ENCODE data around the gene GABPB2.
A peak's percentile ranks its signal among the peaks of the same experiment; 100 is the strongest.

GABPB2 gene

GRCh38 chr1:151054971-151055547 is 15.5 kb upstream of the GABPB2 start:
- no peak overlapping the region for H2BK120ac ChIP-seq (ENCODE audit: low read depth, low read length)
- no peak overlapping the region for H3K9ac ChIP-seq (ENCODE audit: low read length)
- no peak overlapping the region for H4K8ac ChIP-seq (ENCODE audit: low read depth, low read length)
- no peak overlapping the region for H3K56ac ChIP-seq (ENCODE audit: low read length)
- no peak overlapping the region for H3K4me3 ChIP-seq (ENCODE audit: low read length)
- H3K79me1 ChIP-seq (ENCODE audit: low read length), result peaks cover 20% of the 10 kb centered on the region
- H2BK15ac ChIP-seq (replicated peaks; ENCODE audit: low read depth), result no peak overlapping the region
- H3K27ac ChIP-seq (ENCODE audit: low read depth, low read length), result no peak overlapping the region
- WGBS (ENCODE audit: extremely low coverage, insufficient coverage, low lambda C conversion rate), result no CpG with 5 or more reads among the region's 4 CpGs
- peaks cover 21% of the 10 kb centered on the region for H3K36me3 ChIP-seq (ENCODE audit: control insufficient read depth, insufficient read depth, low read length)
- no peak overlapping the region for H4K5ac ChIP-seq (ENCODE audit: low read length)
- no peak overlapping the region for H3K4me2 ChIP-seq (ENCODE audit: low read length)
- H2AK5ac ChIP-seq (ENCODE audit: low read length), result no peak overlapping the region
- peaks cover 7% of the 10 kb centered on the region for H3K4me1 ChIP-seq (ENCODE audit: control insufficient read depth, low read depth, low read length)
- no peak overlapping the region for H3K23ac ChIP-seq (ENCODE audit: low read length)
- H3K27me3 ChIP-seq (ENCODE audit: insufficient read depth, low read length, poor library complexity), result no peaks in the 10 kb centered on the region
- no peak overlapping the region for H3K18ac ChIP-seq (ENCODE audit: low read length)
- DNase-seq, result no peak
- no peak overlapping the region for H3K4ac ChIP-seq (ENCODE audit: low read depth, low read length)
- peaks cover 38% of the 10 kb centered on the region for H3K79me2 ChIP-seq (ENCODE audit: control insufficient read depth, insufficient read depth, low read length)
- H2BK5ac ChIP-seq (ENCODE audit: low read length), result no peak overlapping the region

- Histone ChIP-seq H3K79me2 (ENCODE audit: control insufficient read depth, insufficient read depth, low read length) (peaks cover 38% of the 10 kb centered on the region), H3K36me3 (ENCODE audit: control insufficient read depth, insufficient read depth, low read length) (peaks cover 21% of the 10 kb centered on the region), H3K79me1 (ENCODE audit: low read length) (peaks cover 20% of the 10 kb centered on the region), H2BK120ac (ENCODE audit: low read depth, low read length) (no peak overlapping the region), H3K4me2 (ENCODE audit: low read length) (no peak overlapping the region), H3K9ac (ENCODE audit: low read length) (no peak overlapping the region), H2BK5ac (ENCODE audit: low read length) (no peak overlapping the region), H3K27me3 (ENCODE audit: insufficient read depth, low read length, poor library complexity) (no peaks in the 10 kb centered on the region), H2BK15ac (replicated peaks; ENCODE audit: low read depth) (no peak overlapping the region), H3K23ac (ENCODE audit: low read length) (no peak overlapping the region), H3K56ac (ENCODE audit: low read length) (no peak overlapping the region), H3K4me3 (ENCODE audit: low read length) (no peak overlapping the region), H3K27ac (ENCODE audit: low read depth, low read length) (no peak overlapping the region), H4K8ac (ENCODE audit: low read depth, low read length) (no peak overlapping the region), H3K18ac (ENCODE audit: low read length) (no peak overlapping the region), H3K4me1 (ENCODE audit: control insufficient read depth, low read depth, low read length) (peaks cover 7% of the 10 kb centered on the region), H2AK5ac (ENCODE audit: low read length) (no peak overlapping the region), H4K5ac (ENCODE audit: low read length) (no peak overlapping the region), H3K4ac (ENCODE audit: low read depth, low read length) (no peak overlapping the region)
- no CpG with 5 or more reads among the region's 2 CpGs for WGBS (ENCODE audit: extremely low coverage, insufficient coverage, low lambda C conversion rate)
- no peak for DNase-seq
These were observed 15.0 kb upstream of the GABPB2 start for GRCh38 chr1:151055581-151055980.

GRCh38 chr1:151056149-151056548 is 14.4 kb upstream of the GABPB2 start:
- Histone ChIP-seq H3K27ac (ENCODE audit: low read depth, low read length) (no peak overlapping the region), H3K23ac (ENCODE audit: low read length) (no peak overlapping the region), H2BK120ac (ENCODE audit: low read depth, low read length) (no peak overlapping the region), H3K4ac (ENCODE audit: low read depth, low read length) (no peak overlapping the region), H3K36me3 (ENCODE audit: control insufficient read depth, insufficient read depth, low read length) (peaks cover 21% of the 10 kb centered on the region), H3K79me1 (ENCODE audit: low read length) (peaks cover 20% of the 10 kb centered on the region), H3K79me2 (ENCODE audit: control insufficient read depth, insufficient read depth, low read length) (peaks cover 42% of the 10 kb centered on the region), H3K9ac (ENCODE audit: low read length) (peak overlapping the region; percentile 53), H2BK15ac (replicated peaks; ENCODE audit: low read depth) (no peak overlapping the region), H2AK5ac (ENCODE audit: low read length) (no peak overlapping the region), H3K27me3 (ENCODE audit: insufficient read depth, low read length, poor library complexity) (no peaks in the 10 kb centered on the region), H4K5ac (ENCODE audit: low read length) (no peak overlapping the region), H2BK5ac (ENCODE audit: low read length) (no peak overlapping the region), H3K56ac (ENCODE audit: low read length) (peak overlapping the region; percentile 59), H3K4me1 (ENCODE audit: control insufficient read depth, low read depth, low read length) (peaks cover 7% of the 10 kb centered on the region), H3K4me3 (ENCODE audit: low read length) (no peak overlapping the region), H4K8ac (ENCODE audit: low read depth, low read length) (no peak overlapping the region), H3K4me2 (ENCODE audit: low read length) (peak overlapping the region; percentile 4), H3K18ac (ENCODE audit: low read length) (no peak overlapping the region)
- no CpG with 5 or more reads among the region's 2 CpGs for WGBS (ENCODE audit: extremely low coverage, insufficient coverage, low lambda C conversion rate)
- DNase-seq, result no peak

GRCh38 chr1:151058692-151059091 is 11.9 kb upstream of the GABPB2 start:
- peak overlapping the region; percentile 45 for H3K4ac ChIP-seq (ENCODE audit: low read depth, low read length)
- H3K56ac ChIP-seq (ENCODE audit: low read length), result peak overlapping the region; percentile 96
- H3K4me3 ChIP-seq (ENCODE audit: low read length), result peak overlapping the region; percentile 91
- H3K79me2 ChIP-seq (ENCODE audit: control insufficient read depth, insufficient read depth, low read length), result peaks cover 62% of the 10 kb centered on the region
- H3K23ac ChIP-seq (ENCODE audit: low read length), result no peak overlapping the region
- peak overlapping the region; percentile 66 for H2BK5ac ChIP-seq (ENCODE audit: low read length)
- peaks cover 7% of the 10 kb centered on the region for H3K4me1 ChIP-seq (ENCODE audit: control insufficient read depth, low read depth, low read length)
- no peak overlapping the region for H4K8ac ChIP-seq (ENCODE audit: low read depth, low read length)
- H2BK120ac ChIP-seq (ENCODE audit: low read depth, low read length), result peak overlapping the region; percentile 5
- peak overlapping the region; percentile 81 for H2AK5ac ChIP-seq (ENCODE audit: low read length)
- peaks cover 12% of the 10 kb centered on the region for H3K36me3 ChIP-seq (ENCODE audit: control insufficient read depth, insufficient read depth, low read length)
- DNase-seq, result peak; percentile 76
- H4K5ac ChIP-seq (ENCODE audit: low read length), result no peak overlapping the region
- no peak overlapping the region for H2BK15ac ChIP-seq (replicated peaks; ENCODE audit: low read depth)
- H3K79me1 ChIP-seq (ENCODE audit: low read length), result peaks cover 20% of the 10 kb centered on the region
- peak overlapping the region; percentile 72 for H3K18ac ChIP-seq (ENCODE audit: low read length)
- H3K9ac ChIP-seq (ENCODE audit: low read length), result peak overlapping the region; percentile 89
- WGBS (ENCODE audit: extremely low coverage, insufficient coverage, low lambda C conversion rate), result no CpG with 5 or more reads among the region's 10 CpGs
- H3K27ac ChIP-seq (ENCODE audit: low read depth, low read length), result peak overlapping the region; percentile 81
- no peaks in the 10 kb centered on the region for H3K27me3 ChIP-seq (ENCODE audit: insufficient read depth, low read length, poor library complexity)
- peak overlapping the region; percentile 90 for H3K4me2 ChIP-seq (ENCODE audit: low read length)

GRCh38 chr1:151059109-151060006 is 11.2 kb upstream of the GABPB2 start, which contains the start of gene CDC42SE1:
TSS of gene CDC42SE1 (minus strand) at chr1:151059622. CDS start at chr1:151055730, 3,892 bp downstream.
- Histone ChIP-seq H4K8ac (ENCODE audit: low read depth, low read length) (peak within 1 kb of the TSS; percentile 69), H2BK120ac (ENCODE audit: low read depth, low read length) (peak within 1 kb of the TSS; percentile 76), H3K36me3 (ENCODE audit: control insufficient read depth, insufficient read depth, low read length) (peaks cover 9% of the 10 kb centered on the region), H3K4ac (ENCODE audit: low read depth, low read length) (peak within 1 kb of the TSS; percentile 95), H3K79me1 (ENCODE audit: low read length) (peaks cover 18% of the 10 kb centered on the region), H3K4me3 (ENCODE audit: low read length) (peak within 1 kb of the TSS; percentile 91), H4K5ac (ENCODE audit: low read length) (peak within 1 kb of the TSS; percentile 92), H3K56ac (ENCODE audit: low read length) (peak within 1 kb of the TSS; percentile 96), H3K4me1 (ENCODE audit: control insufficient read depth, low read depth, low read length) (peaks cover 8% of the 10 kb centered on the region), H3K23ac (ENCODE audit: low read length) (peak within 1 kb of the TSS; percentile 95), H2BK5ac (ENCODE audit: low read length) (peak within 1 kb of the TSS; percentile 66), H3K27me3 (ENCODE audit: insufficient read depth, low read length, poor library complexity) (no peaks in the 10 kb centered on the region), H3K27ac (ENCODE audit: low read depth, low read length) (peak within 1 kb of the TSS; percentile 92), H2BK15ac (replicated peaks; ENCODE audit: low read depth) (no peak within 1 kb of the TSS), H3K79me2 (ENCODE audit: control insufficient read depth, insufficient read depth, low read length) (peaks cover 66% of the 10 kb centered on the region), H3K9ac (ENCODE audit: low read length) (peak within 1 kb of the TSS; percentile 89), H3K4me2 (ENCODE audit: low read length) (peak within 1 kb of the TSS; percentile 90), H2AK5ac (ENCODE audit: low read length) (peak within 1 kb of the TSS; percentile 81), H3K18ac (ENCODE audit: low read length) (peak within 1 kb of the TSS; percentile 94)
- no CpG with 5 or more reads among the region's 58 CpGs for WGBS (ENCODE audit: extremely low coverage, insufficient coverage, low lambda C conversion rate)
- DNase-seq, result peak; percentile 94
